SK-N-SH (cell line): ENCODE data around the gene SLC5A12.

Experiments
- CTCF ChIP-seq: fragments of 200-600 bp; sonication (generic); IDR thresholded peaks from 2 replicates; pipeline ENCODE4 v1.6.1; 2017; ENCODE audit warnings: antibody characterized with exemption, mild to moderate bottlenecking, moderate library complexity
- EP300 ChIP-seq, 2 experiments: IDR thresholded peaks; 2 replicates each; pipeline versions ENCODE4 v1.4.0 to v1.6.1; 2012; ENCODE audit warnings: borderline replicate concordance in 1 of 2, low read depth in 1 of 2, low read length in 1 of 2
- RAD21 ChIP-seq: IDR thresholded peaks from 2 replicates; pipeline ENCODE4 v1.6.1; 2012; ENCODE audit warnings: mild to moderate bottlenecking, low read length
- SMC3 ChIP-seq: IDR thresholded peaks from 2 replicates; pipeline ENCODE4 v1.6.1; 2012; ENCODE audit warnings: low read depth, low read length, improper control_type of control experiment
- TAF1 ChIP-seq: IDR thresholded peaks from 2 replicates; pipeline ENCODE4 v1.6.1; 2012; ENCODE audit warnings: low read depth, mild to moderate bottlenecking, low read length, moderate library complexity, borderline replicate concordance

- TF ChIP-seq CTCF: no peak
- no peak for TF ChIP-seq SMC3
- TF ChIP-seq EP300 (IDR thresholded peaks at IDR 0.05; ENCODE audit: borderline replicate concordance in 1 of 2, low read depth in 1 of 2, low read length in 1 of 2): no peak
- TF ChIP-seq TAF1: no peak
- no peak for TF ChIP-seq RAD21
Observed at GRCh38 chr11:26696330-26696729, 25.5 kb downstream of the SLC5A12 start.
